GM19351 (cell line): Measurements from ENCODE around the gene PAPLN.

Source experiments
- ATAC-seq: cut with Tn5 transposase; IDR thresholded peaks from one replicate; pipeline ENCODE4 v1.9.1; 2021; ENCODE audit warnings: mild to moderate bottlenecking, moderate library complexity; ENCODE audit not compliant: unreplicated experiment

Gene PAPLN

GRCh38 chr14:73231981-73232851, 5.1 kb upstream of the PAPLN start:
- ATAC-seq: no peak

GRCh38 chr14:73232984-73233383, 4.3 kb upstream of the PAPLN start:
- ATAC-seq: no peak

GRCh38 chr14:73233564-73233963, 3.7 kb upstream of the PAPLN start:
- no peak for ATAC-seq

- ATAC-seq: no peak
Measured at GRCh38 chr14:73234029-73234428, 3.3 kb upstream of the PAPLN start.

GRCh38 chr14:73234586-73235394, 2.5 kb upstream of the PAPLN start:
- ATAC-seq: no peak

GRCh38 chr14:73235531-73236155, 1.7 kb upstream of the PAPLN start:
- ATAC-seq: no peak

GRCh38 chr14:73236157-73236556, 1.1 kb upstream of the PAPLN start:
- no peak for ATAC-seq

- ATAC-seq: no peak
Measured at GRCh38 chr14:73236752-73237218, 521 bp upstream of the PAPLN start.

- ATAC-seq: no peak
Measured at GRCh38 chr14:73237786-73238423, 599 bp downstream of the PAPLN start.

GRCh38 chr14:73238424-73238852, 1.1 kb downstream of the PAPLN start:
- ATAC-seq: no peak

- ATAC-seq: no peak
Measured at GRCh38 chr14:73238941-73239340, 1.6 kb downstream of the PAPLN start.

- no peak for ATAC-seq
Measured at GRCh38 chr14:73239393-73240241, 2.3 kb downstream of the PAPLN start.

GRCh38 chr14:73240816-73241480, 3.6 kb downstream of the PAPLN start:
- no peak for ATAC-seq

- no peak for ATAC-seq
Measured at GRCh38 chr14:73241481-73242165, 4.3 kb downstream of the PAPLN start.

- ATAC-seq: no peak
Measured at GRCh38 chr14:73242357-73242901, 5.1 kb downstream of the PAPLN start.

- ATAC-seq: no peak
Measured at GRCh38 chr14:73243341-73243740, 6.0 kb downstream of the PAPLN start.

- no peak for ATAC-seq
Measured at GRCh38 chr14:73243748-73244147, 6.4 kb downstream of the PAPLN start.

GRCh38 chr14:73244541-73245290, 7.4 kb downstream of the PAPLN start:
- ATAC-seq: no peak
